GM18519 (cell line): ENCODE results near the gene ZNF608.

Experiments used
- ATAC-seq: cut with Tn5 transposase; IDR thresholded peaks from one replicate; pipeline ENCODE4 v1.9.1; 2021; ENCODE audit warnings: mild to moderate bottlenecking, moderate library complexity; ENCODE audit not compliant: unreplicated experiment, low FRiP score

Gene ZNF608

DNA sequence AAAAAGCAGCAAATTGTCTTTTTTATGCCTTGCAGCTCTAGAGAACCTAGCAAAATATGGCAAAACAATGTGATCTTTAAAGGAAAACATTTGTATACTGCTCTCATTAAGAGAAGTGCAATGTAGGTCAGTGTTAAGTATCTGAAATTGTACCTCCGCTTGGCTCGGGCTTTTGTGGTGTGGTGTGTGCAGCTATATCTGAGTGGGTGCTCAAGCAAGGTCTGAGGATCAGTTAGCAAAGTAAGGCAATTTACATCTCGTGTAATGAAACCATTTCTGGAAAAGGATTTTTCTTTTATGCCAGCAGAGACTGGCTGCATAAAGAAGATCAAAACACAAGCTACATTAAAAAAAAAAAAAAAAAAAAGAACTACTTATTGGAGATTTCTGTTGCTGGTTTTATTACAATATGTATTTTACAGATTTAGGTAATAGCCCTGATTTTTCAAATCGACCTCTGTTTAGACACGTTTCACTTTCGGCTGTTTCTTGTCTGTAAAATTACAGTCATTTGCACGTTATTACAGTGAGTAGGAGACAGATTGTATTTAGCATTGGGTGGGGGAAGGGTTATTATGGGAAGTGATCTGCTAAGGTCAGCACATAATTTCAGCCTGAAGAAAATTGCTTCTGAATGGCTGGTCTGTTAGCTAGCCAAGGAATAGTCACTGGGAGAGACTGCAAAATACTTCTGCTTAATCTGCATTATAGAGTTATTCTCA is 7.9 kb upstream of the ZNF608 start:
- no peak for ATAC-seq

DNA sequence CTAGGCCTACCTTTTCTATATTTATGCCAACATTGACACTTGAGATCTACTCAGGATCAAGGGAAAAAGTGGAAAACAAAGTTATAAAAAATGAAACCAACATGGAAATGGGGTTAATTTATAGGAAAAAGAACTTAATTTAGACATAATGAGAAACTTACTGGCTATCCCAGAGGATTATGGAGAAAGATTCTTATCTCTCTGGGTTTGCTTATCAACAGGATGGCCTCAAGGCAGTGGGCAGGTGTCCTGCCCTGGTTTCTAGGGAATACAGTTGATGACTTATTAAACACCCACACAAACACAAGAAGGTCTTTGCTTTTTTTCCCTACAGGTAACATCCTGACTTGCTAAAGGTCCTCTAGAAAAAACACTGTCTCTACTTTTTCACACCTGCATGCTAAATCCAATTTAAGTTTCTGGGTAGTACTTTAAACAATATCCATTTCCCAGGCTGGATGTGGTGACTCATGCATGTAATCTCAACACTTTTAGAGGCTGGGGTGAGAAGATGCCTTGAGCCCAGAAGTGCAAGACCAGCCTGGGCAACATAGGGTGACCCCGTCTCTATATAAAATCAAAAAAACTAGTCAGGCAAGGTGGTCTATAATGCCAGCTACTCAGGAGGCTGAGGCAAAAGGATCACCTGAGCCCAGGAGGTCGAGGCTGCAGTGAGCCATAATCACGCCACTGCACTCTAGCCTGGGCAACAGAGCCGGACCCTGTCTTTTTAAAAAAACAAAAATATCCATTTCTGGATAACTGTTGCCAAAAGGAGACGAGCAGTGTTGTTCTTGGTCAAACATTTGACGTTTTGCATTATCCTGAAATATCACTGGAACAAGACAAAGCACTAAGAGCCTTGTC is 6.6 kb upstream of the ZNF608 start:
- no peak for ATAC-seq

DNA sequence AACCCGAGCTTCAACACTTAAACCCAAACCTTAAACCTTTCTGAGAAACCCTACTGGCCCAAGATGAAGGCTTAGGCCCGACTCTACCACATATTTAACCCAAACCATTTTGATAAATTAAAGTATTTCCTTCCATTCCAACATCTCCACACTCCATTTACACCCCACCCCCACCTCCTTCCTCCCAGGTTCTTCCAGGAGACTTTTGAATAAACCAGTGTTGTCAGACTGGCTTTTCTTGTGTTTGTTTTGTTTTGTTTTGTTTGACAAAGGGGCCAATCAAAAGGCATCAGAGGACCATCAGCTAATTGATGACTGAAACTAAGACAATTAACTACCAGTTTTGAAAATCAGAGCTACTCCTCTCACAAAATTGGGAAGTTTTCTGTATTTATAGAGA is 4.6 kb upstream of the ZNF608 start:
- ATAC-seq, result no peak

DNA sequence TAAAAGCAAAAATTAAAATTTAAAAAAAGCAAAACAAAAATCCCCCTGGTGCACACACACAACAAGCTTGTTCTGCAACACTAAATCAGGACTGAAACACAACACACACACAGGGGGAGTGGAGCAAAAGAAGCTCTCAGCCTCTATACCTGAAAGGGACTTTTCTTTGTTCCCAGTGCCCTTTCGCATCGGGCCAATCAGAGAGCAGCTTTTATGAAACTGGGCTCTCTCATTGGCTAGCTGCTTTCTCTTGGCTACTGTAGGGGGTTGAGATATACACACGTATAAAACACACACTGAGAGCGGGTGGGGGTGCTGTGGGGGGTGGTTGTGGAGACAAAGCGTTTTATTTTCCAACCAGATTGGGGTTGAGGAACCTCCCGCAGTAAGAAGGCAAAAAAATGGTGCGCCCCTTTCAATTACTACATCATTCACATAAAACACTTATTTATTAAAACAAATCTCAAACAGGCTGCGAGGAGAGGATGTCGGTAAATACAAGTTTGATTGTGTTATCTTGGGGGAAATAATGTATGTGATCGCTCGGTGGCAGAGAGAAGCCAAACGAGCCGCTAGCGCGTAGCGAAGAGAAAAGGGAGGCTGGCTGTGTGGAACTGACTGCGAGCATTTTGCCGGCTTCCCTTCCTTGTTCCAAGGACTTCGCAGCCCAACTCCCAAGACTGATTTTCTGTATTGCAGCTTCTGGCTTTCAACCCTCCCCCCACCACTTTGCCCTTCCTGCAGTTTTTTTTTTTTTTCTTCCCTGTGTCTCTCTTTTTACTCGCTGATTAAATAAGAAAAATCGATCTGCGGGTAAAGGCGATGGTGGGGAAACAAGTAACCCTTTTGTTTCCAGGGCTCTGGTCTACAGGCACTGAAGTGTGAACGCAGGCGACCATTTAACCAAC is 2.5 kb upstream of the ZNF608 start:
- ATAC-seq, result peak; percentile 86

DNA sequence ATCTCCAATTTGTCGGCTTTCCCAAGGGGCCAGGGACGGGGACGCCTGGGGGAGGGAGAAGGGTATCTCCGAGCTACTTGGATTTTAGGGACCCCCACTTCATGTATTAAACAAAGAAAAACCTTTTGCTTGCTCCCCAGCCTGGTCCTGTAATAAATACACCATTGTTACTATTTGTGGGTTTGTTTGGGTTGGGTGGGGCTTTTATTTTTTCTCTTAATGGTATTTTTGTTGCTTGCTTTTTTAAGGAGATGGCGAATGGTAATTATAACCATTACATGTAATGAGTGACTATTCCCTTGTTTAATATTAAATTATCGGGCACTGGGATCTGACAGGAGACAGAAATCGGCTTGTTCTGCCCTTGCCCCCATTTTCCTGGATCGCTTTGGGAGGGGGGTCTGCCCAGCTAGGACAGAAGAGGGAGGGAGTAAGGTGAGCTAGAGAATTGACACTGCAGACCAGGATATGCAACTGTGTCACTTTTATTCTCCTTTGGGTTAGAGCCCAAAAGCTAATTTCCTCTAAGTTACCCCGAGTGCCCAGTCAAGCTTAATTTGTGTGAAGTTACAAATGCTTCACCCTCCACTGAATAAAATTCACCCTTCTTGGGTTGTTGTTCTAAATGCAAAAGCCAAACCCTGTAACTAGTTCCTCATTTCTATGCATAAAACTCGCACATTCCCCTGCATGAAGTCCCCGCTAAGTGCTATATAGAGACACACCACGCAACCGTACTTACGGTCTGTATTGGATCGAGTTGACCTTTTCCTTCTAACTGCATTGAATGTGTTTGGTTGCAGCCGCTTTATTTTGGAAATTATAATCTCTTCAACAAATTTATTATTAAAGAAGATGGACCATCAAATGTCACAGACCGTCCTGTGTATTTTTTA is 1.6 kb upstream of the ZNF608 start:
- ATAC-seq, result peak; percentile 32

DNA sequence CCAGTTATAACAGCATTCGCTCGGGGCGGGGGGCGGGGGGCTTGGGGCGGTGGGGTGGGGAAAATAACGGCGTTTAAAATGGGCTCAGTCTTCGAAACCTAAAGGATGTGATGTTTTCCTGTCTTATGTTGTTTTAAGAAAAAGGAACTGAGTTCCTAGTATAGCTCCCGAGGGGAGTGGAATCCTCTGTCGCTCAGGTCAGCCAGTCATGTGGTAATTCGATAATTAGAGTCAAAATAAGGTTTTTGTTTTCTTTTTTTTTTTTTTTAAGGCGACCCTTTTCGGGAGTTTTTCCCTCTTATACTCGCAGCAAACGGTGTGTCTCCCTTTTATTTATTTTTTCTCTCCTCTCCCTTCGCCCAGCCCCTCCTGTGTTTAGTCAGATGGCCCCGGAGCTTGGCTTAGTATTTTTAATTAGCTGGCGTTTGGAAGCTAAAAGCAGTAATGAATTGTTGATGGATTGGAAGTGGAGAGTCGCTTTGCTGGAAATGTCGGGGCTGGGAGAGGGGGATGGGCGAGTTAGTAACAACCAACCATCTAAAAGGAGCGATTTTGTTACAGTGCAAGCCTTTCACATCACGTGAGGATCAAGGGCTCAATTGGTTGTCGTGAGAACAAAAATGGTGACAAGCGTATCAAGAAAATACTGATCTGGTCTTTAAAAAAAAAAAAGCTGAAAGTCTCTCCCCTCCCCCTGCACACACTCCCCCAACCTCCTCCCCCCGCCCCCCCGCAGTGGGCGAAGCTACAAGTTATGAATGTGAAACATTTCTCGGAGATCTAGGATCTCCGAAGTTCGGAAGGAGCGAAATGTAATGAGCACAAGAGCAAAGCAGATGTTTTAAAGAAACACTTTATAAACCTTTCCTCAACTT is 714 bp upstream of the ZNF608 start:
- peak; percentile 21 for ATAC-seq

DNA sequence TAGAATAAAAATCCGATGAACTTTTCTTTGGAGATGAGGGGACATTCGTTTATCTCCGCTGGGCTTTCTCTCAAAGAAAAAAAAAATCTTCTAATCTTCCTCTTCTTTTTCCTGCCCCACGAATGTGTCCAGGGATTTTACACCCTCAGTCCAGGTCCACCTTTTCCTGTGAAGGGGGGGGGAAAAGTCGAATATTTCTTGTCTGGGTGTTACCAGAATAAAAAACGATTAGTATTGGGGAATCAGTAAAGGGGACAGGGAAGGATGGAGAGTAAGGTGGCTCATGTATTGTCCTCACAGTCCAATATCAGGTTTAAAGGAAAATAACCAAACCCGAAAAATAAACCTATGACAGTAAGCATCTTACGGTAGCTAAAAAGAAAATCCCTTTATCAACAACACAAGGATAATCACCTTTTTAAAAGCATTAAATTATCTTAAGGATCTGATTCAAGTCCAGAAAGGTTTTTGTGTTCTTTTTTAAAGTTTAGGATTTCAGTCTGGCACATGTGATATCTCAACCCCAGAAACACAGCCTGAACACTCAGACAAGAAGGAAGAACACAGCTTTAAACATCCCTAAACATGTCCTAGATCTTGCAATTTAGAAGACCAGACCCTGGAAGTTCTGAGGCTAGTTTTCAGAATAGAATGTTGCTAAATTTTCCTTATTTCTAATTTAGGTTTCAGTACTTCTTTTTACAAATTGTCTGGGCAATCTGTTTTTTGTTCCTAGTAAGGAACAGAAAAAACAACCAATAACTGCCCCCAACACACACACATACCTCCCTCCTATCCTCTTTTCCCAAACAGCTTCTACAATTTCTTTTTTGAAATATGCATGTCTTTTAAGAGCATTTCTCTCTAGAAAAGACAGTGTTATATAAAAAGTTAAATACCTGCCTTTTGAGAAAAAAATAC is 1.2 kb downstream of the ZNF608 start:
- no peak for ATAC-seq

DNA sequence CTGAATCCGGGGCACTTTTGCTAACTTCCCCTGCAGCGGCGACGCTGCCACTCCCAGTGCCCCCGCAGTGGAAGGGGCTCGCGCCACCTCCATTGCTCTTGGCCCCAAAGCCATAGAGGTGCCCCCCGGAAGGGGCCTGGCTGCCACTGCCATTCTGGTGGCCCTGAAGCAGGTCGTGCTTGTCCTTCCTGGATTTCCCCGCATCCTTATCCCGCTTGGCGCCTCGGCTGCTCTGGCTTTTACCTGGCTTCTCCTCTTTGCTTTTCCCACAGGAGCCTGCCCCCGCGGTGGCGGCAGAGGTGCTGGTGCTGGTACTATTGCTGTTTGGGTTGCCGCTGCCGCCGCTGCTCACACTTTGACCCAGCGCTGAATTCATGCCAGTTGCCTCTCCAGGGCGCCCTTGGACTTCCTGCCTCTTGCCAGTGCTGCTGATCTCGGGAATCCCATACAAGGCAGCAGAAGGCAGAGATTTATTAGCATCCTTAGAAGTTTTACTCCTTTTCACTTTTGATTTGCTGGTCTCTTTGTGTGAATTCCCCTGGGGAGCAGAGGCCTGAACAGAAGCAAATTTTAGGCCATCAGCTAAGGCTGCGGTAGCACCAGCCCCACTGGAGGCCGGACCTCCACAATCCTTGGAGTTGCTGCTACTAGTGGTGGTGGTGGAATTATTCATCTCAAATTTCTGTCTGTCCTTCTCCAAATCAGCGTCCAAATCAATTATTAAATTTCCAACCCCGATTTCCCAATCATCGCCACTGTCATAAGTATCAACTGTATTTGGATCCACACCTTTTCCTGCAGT is 2.1 kb downstream of the ZNF608 start:
- ATAC-seq, result no peak

DNA sequence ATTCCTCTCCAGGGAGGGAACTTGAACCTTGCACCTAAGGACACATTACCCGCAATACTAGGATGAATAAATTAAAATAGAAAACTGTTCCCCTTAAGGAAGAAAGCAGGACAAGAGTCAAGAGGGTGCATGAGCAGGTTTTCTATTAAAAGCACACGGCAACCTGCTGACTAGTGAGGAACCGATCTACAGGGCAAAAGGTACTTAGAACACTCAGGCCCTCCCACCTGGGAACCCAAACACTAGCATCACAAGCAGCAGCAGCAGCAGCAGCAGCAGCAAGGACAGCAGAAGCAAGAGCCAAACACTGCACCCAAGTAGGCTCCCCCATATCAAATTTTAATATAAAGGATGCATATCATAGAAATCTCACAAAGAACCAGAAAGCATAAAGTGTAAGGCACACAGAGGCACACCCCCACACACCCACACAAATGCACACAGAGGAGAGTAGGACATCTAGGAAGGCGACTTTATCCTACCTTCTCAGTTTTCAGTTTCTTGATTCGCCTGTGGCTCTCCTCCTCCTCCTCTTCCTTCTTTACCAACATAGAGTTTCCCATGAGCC is 2.8 kb downstream of the ZNF608 start:
- peak; percentile 12 for ATAC-seq

DNA sequence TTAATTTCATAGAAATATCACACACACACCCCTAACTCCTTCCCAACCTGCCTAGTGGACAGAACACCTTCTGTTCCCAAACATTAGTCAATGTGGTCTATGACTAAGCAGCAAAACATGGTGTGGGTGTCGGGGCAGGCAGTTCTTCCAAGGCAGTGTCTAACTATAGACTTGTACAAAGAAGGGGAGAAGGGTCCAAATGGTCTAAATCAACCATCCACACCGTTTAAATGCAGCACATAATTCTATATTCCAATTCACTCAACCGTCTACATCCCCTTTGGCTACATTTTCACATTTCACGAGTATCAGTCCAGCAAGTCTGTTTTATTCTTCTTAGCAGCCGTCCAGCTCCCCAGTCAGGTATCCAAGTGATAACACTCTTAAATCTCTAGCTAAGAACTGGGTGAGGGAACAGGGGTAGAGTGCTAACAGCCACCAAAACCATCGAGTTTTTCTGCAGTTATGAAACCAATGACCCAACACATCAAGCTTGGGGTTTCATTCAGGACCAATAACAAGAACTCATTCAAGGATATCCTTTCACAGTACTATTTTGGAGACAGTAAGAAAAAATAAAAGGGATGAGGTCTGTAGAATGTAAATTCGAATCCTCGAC is 3.3 kb downstream of the ZNF608 start:
- peak; percentile 29 for ATAC-seq

DNA sequence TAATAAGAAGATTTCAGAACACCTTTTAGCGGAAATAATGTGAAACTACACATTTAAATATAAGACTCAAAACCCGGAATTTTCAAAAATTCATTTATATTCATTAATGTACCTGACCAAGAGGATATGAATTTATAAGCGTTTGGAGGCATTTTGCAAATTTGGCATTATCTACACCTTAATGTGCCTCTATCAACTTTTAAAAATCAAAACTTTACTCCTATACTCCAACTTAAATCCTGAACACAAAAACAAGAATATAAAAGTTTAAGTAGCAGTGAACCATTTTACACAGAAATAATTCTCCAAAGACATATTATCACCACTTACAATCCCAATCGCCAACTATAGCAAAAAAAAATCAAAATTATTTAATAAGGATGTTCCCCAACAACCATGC is 3.9 kb downstream of the ZNF608 start:
- no peak for ATAC-seq

DNA sequence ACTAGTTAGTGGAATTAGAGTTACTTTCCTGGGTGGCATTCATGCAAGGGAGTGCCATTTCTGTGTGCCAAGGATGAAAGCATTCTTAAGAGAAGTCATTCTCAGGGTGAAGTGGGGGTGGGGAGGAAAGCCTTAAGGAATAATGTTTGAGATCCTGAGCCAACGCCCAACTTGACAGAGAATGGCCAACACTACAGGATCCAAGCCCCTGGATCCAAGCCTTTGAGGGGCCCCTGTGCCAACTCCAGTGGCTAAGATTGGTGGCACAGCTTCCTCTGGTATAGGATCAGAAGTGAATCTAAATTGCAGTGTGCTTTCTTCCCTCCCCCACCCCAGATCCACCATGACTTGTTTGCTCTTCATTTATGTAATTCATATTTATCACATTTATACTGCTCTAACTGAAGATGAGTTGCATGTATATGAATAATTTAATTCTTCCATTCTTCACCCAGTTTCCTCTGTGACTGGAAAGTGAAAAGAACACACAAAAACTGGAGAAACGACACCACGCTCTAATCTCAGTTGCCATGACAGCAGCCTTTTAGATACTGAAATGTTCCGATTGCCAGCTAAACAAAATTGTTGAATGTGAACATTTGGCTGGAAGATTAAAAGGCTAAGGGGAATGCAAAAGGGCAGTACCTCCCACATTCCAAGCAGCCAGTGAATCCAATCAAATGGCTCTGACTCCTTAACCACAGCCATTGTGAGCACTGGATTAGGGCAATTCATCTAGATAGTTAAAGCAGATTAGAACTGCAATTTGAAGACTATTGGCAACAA is 4.5 kb downstream of the ZNF608 start:
- ATAC-seq, result no peak

DNA sequence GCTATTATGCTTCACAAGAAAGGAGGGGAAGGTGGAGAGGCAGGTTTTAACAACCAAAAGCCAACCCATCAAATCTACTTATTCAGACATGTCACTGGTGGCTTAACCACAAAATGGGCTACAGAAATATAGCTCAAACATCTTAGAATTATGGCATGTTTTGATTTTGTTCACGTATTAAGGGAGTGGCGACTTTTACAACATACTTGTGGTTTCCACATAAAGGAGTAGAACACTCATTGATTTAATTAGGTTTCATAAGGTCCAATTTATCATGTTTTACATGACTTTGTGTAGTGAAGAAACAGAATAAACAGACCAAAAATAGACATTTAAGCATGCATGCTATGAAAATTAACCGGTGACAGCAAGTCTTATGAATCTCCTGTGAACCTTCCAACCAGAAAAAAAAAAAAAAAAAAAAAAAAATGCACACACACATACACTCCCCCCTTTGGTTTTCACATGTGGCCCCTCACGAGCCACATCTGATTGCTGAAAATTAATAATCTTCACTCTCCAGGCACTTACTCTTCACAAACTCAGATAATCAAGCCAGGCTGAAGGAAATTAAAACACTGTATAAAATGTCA is 5.4 kb downstream of the ZNF608 start:
- ATAC-seq, result no peak

DNA sequence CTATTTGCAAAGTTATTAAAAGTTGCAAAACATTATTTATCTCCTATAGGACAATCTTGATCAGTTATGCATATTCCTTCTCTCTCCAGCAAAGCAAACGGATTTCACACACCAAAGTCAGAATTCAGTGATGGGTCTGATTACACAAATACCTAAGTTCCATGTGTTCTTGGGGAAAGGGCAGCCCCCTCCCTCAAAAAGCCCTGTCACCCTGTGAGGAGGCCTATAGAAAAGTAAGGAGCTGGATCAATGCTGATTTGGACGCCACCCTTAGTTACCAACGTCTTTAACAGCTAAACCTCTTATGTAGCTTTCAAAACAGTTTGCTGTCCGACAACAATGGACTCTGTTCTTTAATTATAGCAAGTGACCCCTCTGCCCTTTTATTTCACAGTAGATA is 6.4 kb downstream of the ZNF608 start:
- no peak for ATAC-seq

DNA sequence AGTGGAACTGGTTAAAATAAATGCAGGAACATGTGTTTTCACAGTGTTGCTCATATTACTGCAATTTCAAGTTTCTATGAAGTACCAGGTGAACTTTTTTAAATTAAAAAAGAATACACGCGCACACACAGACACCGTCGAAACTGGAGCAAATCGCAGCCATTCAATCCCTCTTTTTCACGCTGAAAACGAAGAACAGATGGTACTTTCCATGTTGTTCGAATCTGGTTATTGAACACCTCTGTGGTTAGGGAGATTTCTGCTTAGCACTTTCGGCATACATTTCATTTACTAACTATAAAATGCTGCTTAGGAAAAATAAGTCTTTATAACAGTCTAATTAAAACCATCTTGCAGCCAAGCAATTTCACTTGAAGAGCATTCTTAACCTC is 6.8 kb downstream of the ZNF608 start:
- ATAC-seq, result no peak
